ENCODE results near the gene GJB1. TPM values are rescaled to one million over a fixed set of nuclear protein-coding genes. Genes with fewer than 3 reads are reported as not detected.
"Not testable (repeated sequence)": the region's sequence is repeated elsewhere in the genome, so short reads cannot be mapped to it uniquely, and the experiment has no call there.

GJB1 gene
- polyA plus RNA-seq (ENCODE audit: insufficient read length in 3 of 3): 10 to 100 TPM; 46.9 to 49.7 (median 48.5) TPM
- long read RNA-seq, donor 1, transcript GJB1-207 (2 exons, 1,603 nt): major isoform, 23 of 61 reads
- long read RNA-seq, donor 1, partial matches to known transcripts: 30 of 61 reads
- long read RNA-seq, donor 1, other reads (novel, unspliced or antisense): 7 of 61 reads
- long read RNA-seq, donor 2, transcript GJB1-207 (2 exons, 1,603 nt): major isoform, 16 of 17 reads
- long read RNA-seq, donor 2, partial matches to known transcripts: 0 of 17 reads
- long read RNA-seq, donor 2, other reads (novel, unspliced or antisense): 0 of 17 reads
- long read RNA-seq, donor 3, transcript GJB1-207 (2 exons, 1,603 nt): major isoform, 37 of 78 reads
- long read RNA-seq, donor 3, partial matches to known transcripts: 38 of 78 reads
- long read RNA-seq, donor 3, other reads (novel, unspliced or antisense): 0 of 78 reads
- long read RNA-seq, donor 4, transcript GJB1-207 (2 exons, 1,603 nt): major isoform, 22 of 22 reads
- long read RNA-seq, donor 4, partial matches to known transcripts: 0 of 22 reads
- long read RNA-seq, donor 4, other reads (novel, unspliced or antisense): 0 of 22 reads
- long read RNA-seq, donor 5, transcript GJB1-207 (2 exons, 1,603 nt): major isoform, 63 of 64 reads
- long read RNA-seq, donor 5, partial matches to known transcripts: 0 of 64 reads
- long read RNA-seq, donor 5, other reads (novel, unspliced or antisense): 0 of 64 reads
- long read RNA-seq, donor 6, transcript GJB1-207 (2 exons, 1,603 nt): major isoform, 22 of 54 reads
- long read RNA-seq, donor 6, partial matches to known transcripts: 32 of 54 reads
- long read RNA-seq, donor 6, other reads (novel, unspliced or antisense): 0 of 54 reads
- long read RNA-seq, donor 7, transcript GJB1-207 (2 exons, 1,603 nt): major isoform, 33 of 78 reads
- long read RNA-seq, donor 7, partial matches to known transcripts: 45 of 78 reads
- long read RNA-seq, donor 7, other reads (novel, unspliced or antisense): 0 of 78 reads
- long read RNA-seq, donor 8, transcript GJB1-207 (2 exons, 1,603 nt): major isoform, 55 of 77 reads
- long read RNA-seq, donor 8, partial matches to known transcripts: 22 of 77 reads
- long read RNA-seq, donor 8, other reads (novel, unspliced or antisense): 0 of 77 reads
- long read RNA-seq, donor 9, transcript GJB1-207 (2 exons, 1,603 nt): major isoform, 22 of 47 reads
- long read RNA-seq, donor 9, partial matches to known transcripts: 25 of 47 reads
- long read RNA-seq, donor 9, other reads (novel, unspliced or antisense): 0 of 47 reads
- long read RNA-seq, donor 10, transcript GJB1-207 (2 exons, 1,603 nt): major isoform, 23 of 30 reads
- long read RNA-seq, donor 10, partial matches to known transcripts: 7 of 30 reads
- long read RNA-seq, donor 10, other reads (novel, unspliced or antisense): 0 of 30 reads
- long read RNA-seq, donor 11, transcript GJB1-207 (2 exons, 1,603 nt): major isoform, 30 of 30 reads
- long read RNA-seq, donor 11, partial matches to known transcripts: 0 of 30 reads
- long read RNA-seq, donor 11, other reads (novel, unspliced or antisense): 0 of 30 reads
- long read RNA-seq, donor 12, transcript GJB1-207 (2 exons, 1,603 nt): major isoform, 12 of 13 reads
- long read RNA-seq, donor 12, partial matches to known transcripts: 0 of 13 reads
- long read RNA-seq, donor 12, other reads (novel, unspliced or antisense): 0 of 13 reads
- long read RNA-seq, donor 13, transcript GJB1-207 (2 exons, 1,603 nt): major isoform, 37 of 39 reads
- long read RNA-seq, donor 13, partial matches to known transcripts: 0 of 39 reads
- long read RNA-seq, donor 13, other reads (novel, unspliced or antisense): 0 of 39 reads
- long read RNA-seq, donor 14, transcript GJB1-207 (2 exons, 1,603 nt): major isoform, 22 of 44 reads
- long read RNA-seq, donor 14, partial matches to known transcripts: 21 of 44 reads
- long read RNA-seq, donor 14, other reads (novel, unspliced or antisense): 0 of 44 reads
- long read RNA-seq, donor 15, transcript GJB1-207 (2 exons, 1,603 nt): major isoform, 16 of 17 reads
- long read RNA-seq, donor 15, partial matches to known transcripts: 0 of 17 reads
- long read RNA-seq, donor 15, other reads (novel, unspliced or antisense): 0 of 17 reads
- long read RNA-seq, donor 16, transcript GJB1-207 (2 exons, 1,603 nt): major isoform, 65 of 65 reads
- long read RNA-seq, donor 16, partial matches to known transcripts: 0 of 65 reads
- long read RNA-seq, donor 16, other reads (novel, unspliced or antisense): 0 of 65 reads

DNA sequence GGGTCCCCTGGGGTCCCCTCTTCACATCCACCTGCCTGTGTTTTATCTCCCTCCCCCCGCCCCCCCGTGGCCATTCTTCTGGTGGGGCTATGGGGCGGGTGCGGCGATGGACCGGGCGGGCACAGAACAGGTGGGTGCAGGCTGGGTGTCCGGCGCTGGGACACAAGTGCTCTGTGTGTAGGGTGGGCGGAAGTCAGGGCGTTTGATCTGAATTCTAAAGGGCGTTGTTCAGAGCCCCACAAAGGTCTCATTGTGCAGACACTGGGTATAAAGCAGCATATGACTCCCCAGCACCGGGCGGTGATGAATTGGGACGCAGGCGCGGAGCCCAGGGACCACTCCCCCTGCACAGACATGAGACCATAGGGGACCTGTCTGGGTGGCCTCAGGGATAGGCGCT lies at the start of gene GJB1:
TSS of gene GJB1 (plus strand) at position 296 of the 400 bp plus-strand sequence. CDS start 484 bp downstream, outside the sequence.
- DNase-seq (ENCODE audit: extremely low read depth in 1 of 11, low read depth in 9 of 11, low spot score in 4 of 11): no peak

DNA sequence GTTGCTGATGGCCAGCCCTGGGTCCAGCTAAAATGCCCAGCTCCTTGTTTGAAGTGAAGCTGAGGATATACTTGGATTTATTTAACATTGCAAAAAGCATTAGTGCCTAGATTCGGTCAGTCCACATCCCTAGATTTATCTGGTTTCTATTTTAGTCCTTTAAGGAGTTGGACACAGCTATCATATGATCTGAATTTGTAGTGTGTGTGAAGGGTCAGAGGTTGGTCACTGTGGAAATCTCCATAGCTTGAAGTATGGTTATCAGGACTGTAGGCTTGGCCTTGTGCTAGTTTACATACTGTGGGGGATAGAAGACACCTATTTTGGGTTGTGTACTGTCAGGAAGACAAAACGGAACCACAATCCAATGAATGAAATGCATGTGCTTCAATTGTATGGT lies 49.6 kb upstream of the GJB1 start:
- DNase-seq (ENCODE audit: extremely low read depth in 1 of 11, low read depth in 9 of 11, low spot score in 4 of 11): no peak

DNA sequence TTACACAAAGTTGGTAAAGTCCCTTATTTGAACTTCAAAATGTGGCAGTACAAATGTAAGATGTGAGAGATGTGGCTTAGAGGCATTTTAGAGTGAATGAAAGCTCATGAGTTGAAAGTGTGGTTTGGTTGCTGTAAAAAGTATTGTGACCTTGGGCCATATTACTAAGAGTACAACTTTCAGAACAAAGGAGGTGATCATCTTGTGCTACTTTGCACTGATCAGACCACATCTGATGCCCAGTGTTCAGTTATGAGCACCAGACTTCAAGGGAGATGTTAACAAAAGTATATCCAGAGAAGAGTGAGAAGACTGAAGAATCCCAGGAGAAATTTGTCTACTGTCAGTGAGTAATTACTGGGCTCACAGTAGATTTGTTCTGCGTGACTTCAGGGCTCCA lies 48.2 kb upstream of the GJB1 start:
- no peak for DNase-seq (ENCODE audit: extremely low read depth in 1 of 11, low read depth in 9 of 11, low spot score in 4 of 11)

DNA sequence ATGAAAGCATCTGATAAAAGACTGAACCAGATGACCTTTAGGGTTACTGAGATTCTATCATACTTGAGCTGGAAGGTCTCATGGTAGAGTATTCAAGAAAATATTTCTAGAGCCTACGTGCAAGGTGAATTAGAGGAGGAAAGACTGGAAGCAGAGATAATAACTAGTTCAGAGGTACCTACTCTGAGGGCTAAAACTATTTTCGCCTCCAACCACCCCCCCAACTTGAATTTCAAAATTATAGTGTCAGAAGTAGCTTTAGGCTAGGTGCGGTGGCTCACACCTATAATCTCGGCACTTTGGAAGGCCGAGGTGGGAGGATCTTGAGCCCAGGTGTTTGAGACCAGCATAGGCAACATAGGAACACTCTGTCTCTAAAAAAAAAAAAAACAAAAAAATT lies 47.5 kb upstream of the GJB1 start:
- DNase-seq (ENCODE audit: extremely low read depth in 1 of 11, low read depth in 9 of 11, low spot score in 4 of 11): no peak

DNA sequence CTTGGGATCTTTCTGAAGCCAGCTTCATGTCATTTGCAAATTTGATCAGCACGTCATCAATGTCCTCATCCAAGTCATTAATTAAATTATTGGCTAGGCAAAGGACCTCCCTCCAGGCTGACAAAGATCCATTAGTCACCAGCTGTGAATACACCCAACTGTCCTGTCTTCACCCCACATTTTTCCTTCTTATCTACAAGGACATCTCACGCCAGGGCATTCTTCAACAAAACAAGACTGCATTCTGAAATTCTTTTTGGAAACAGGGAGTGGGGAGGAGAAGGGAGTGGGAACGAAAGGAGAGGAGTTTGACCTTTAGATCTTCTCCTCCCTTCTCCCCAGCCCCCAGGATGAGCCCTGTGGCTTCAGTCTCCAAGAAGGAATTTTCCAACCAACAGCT lies 45.7 kb upstream of the GJB1 start:
- no peak for DNase-seq (ENCODE audit: extremely low read depth in 1 of 11, low read depth in 9 of 11, low spot score in 4 of 11)

DNA sequence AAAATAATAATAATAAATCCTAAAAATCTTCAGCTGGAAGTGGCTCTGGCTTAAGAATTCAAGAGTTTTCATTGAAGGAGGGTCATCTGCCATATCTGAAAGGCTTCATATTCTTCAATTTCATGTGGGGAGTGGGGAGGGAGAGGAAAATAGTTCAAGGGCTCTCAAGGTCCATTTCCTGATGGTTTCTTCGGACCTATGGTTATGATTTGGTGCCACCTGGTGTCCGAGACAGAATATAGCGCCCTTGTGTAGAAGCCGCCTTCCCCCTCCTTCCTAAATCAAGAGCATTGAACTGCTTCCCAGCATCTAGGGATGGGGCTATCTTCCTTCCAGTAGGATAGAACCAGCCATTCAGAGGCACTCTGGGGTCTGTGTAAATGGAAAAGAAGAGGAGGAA lies 44.1 kb upstream of the GJB1 start:
- peak in 7 of 11 donors; percentile 25 to 66 (median 57) for DNase-seq (ENCODE audit: extremely low read depth in 1 of 11, low read depth in 9 of 11, low spot score in 4 of 11)

DNA sequence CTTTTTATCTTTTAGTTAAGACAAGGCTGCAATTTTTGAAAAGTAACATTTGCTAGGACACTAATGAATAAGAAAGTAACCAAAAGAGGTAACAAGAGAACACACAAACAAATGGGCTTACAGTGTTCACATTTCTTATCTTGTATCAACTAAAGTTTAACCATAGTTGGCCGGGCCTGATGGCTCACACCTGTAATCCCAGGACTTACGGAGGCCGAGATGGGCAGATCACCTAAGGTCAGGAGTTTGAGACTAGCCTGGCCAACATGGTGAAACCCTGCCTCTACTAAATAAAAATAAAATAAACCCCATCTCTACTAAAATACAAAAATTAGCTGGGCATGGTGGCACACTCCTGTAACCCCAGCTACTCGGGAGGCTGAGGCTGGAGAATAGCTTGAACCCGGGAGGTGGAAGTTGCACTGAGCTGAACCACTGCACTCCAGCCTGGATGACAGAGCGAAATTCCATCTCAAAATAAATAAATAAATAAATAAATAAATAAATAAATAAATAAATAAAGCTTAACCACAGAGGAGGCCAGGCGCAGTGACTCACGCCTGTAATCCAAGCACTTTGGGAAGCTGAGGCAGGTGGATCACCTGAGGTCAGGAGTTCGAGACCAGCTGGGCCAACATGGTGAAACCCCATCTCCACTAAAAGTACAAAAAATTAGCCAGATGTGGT lies 42.3 kb upstream of the GJB1 start:
- DNase-seq (ENCODE audit: extremely low read depth in 1 of 11, low read depth in 9 of 11, low spot score in 4 of 11): not testable (repeated sequence)

DNA sequence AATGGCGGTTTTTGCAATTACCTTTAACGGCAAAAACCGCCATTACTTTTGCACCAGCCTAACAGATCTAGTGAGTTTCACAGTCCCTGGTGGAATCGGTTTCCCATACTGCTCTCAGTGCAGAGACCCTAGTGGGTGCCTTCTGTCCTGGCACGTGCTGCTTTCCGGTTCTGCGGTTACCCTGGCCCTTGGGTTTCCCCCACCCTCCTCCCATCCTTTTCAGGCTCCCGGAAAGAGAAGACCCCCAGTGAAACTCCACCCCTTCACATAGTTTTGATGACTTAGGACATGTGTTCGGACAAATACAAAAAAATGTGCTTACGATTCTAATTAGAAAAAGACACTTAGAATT lies 41.5 kb upstream of the GJB1 start:
- DNase-seq (ENCODE audit: extremely low read depth in 1 of 11, low read depth in 9 of 11, low spot score in 4 of 11): no peak

DNA sequence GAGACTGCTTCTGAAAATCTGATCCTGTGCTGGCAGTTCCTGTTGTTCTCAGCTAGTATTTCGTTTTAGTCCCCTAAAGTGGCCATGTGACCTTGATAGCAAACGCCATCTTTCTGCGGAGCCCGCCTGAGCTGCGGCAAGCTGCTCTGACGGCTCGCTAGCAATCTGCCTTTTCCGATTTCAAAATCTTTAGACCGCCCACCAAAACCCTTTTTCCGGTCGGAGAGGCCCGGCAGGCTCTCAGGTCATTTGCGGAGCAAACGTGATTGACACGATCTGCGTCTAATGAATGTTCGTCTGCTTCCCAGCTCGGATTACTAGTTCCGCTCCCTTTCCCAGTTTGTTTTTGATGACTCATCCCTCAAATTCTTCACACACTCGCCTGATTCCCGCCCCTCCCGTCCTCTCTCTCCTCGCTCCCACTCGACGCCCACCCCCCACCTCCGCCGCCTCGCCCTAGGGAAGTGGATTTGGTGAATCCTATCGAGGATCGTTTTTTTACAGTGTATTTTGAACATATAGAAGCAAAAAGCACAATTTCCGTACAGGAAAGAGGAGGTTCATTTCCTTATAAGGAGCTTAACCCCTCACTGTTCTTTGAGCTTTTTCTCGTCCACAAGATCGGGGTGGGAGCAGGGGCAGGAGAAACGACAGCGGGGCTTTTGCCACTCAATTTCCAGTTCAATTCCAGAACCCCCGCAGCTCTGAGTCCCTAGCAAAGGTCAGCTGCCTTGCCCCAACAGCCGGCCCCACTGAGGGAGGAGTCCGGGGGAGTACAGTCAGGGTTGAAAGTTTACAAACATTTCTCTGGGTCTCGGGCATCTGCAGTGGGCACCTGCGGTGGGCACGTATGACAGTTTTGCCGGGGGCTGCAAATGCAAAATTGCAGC lies 40.9 kb upstream of the GJB1 start:
- DNase-seq (ENCODE audit: extremely low read depth in 1 of 11, low read depth in 9 of 11, low spot score in 4 of 11): peak; percentile 72 to 95 (median 86)

DNA sequence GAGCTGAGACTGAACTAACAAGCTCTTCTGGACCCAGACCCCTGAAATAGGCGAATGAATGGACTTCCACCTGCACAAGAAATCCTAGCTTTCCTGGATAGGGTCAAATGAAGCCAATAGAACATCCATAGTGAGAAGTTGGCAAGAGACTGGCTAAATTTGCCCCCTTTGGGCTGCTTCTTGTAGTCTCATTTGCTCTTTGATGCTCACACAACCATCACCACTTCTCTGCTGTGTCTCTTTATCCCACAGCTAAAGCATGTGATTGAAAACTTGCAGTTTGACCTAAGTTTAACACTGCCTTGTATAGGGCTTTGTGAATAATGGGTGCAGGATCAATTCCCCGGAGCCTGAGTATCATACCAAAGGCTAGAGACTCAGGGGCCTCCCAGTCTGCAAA lies 40.2 kb upstream of the GJB1 start:
- DNase-seq (ENCODE audit: extremely low read depth in 1 of 11, low read depth in 9 of 11, low spot score in 4 of 11): peak in 1 of 11 donors; percentile 3

DNA sequence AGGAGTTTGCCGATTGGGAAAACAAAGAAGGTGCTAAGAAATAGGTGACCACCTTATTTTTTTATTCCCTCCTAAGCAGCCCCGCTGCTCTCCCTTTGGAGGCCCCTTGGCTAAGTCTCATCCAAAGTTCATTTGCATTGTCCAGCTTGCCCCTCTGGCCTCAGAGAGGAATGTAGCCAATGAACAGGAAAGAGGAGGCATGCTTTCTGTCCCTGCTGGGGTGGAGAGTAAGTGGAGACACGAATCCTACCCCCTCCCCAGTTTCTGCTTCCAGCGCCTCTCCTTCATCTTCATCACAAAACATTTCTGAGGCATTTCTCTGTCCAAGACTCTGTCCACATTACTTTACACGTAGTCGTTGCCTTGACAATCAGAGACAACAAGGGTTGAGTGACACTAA lies 39.7 kb upstream of the GJB1 start:
- peak in 4 of 11 donors; percentile 26 to 52 (median 36) for DNase-seq (ENCODE audit: extremely low read depth in 1 of 11, low read depth in 9 of 11, low spot score in 4 of 11)

DNA sequence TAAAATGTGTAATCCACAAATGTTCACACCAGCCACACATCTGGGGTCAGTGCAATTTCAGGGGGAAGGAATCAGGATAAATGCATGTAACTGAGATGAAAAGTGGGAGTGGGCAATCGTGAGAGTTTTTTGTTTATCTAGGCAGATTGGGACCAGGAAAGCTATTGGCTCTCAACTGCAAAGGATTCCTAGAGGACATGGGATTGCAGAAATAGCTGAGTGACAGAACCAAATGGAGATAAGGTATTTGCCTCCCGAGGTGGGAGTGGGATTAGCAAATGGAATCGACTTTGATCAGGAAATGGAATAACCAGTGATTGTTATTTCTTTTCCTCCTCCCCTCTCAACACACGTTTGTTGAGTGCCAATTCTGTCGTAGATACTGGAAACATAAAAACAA lies 38.9 kb upstream of the GJB1 start:
- DNase-seq (ENCODE audit: extremely low read depth in 1 of 11, low read depth in 9 of 11, low spot score in 4 of 11): no peak

DNA sequence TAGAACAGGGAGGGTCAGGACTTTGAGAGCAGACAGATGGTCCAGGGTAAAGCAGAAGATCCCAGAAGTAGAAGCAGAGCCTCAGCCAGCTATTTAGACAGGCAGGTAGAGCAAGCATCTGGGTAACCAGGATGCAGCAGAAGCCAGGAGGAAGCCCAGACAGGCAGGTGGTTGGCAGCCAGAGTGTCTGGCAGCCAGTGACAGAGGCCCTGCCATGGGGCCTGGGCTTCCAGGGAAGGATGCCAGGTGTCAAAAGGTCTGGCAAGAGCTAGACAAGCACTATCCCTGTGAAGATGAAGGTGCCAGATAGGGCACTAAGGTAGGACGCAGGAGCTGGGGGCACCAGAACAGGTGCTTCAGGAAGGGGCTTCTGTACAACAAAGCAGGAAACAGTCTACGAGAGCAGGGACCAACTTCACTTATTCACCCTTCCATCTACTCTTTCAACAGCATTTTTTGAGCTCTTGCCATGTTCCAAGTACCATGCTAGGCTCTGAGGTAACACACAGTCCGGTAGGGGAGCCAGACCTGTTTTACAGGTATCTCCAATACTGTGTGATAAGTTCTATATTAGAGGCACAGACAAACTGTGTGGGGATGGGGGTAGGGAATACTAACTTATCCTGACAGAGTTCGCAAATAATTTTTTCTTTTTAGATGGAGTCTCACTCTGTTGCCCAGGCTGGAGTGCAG lies 38.1 kb upstream of the GJB1 start:
- DNase-seq (ENCODE audit: extremely low read depth in 1 of 11, low read depth in 9 of 11, low spot score in 4 of 11): no peak

DNA sequence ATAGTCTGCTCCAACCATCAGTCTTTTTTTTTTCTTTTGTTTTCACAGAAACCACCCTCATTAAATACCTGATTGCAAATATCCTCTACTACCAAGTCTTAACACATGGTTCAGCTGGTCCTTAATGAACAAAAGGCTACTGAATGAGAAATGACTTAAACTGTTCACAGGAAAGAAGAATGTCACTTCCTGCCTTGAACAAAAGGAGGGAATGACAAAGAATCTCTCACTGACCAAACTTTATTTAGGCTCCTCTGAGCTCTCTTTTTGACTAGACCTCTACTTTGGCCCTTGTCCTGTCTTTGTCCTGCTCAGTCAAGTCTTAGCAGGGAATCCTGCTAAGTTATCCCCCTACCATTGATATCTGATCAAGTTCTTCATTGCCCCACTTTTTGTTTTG lies 31.8 kb upstream of the GJB1 start:
- DNase-seq (ENCODE audit: extremely low read depth in 1 of 11, low read depth in 9 of 11, low spot score in 4 of 11): no peak

DNA sequence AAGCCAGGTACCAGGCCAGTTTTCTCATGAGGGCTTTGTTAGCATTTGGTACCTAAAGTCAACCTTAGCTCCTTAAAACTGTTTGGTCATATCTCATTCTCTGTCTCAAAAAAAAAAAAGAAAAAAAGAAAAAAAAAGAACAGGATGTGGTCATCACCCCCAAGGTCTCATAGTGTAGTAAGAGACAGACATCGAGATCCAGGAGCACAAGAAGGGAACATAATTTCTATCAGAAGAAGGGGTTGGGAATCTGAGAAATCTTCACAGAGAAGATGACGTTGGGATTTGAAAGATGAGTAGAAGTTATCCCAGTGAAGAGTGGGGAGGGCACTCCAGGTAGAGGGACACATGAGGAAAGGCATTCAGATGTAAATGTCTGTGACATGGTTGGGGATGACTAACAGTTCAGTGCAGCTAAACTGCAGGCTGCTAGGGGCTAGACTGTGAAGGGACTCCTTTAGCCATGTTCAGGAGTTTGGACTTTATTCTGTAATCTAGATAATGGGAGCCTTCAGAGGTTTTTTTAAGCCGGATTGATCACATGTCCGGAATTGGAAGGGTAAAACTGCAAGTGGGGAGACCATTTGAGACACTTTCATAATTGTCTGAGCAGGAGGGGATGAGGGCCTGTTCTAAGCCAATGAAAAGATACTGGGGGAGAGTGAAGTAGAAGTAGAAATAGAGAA lies 26.9 kb upstream of the GJB1 start:
- no peak for DNase-seq (ENCODE audit: extremely low read depth in 1 of 11, low read depth in 9 of 11, low spot score in 4 of 11)
